Spleen (tissue), 11 donors: ENCODE measurements around the gene MYO3B. TPM values are rescaled to one million over a fixed set of nuclear protein-coding genes. Genes with fewer than 3 reads are reported as not detected.

Experiments used
- DNase-seq: peaks from one replicate; pipeline ENCODE4 v3.0.0-alpha.2; 2020
- H3K27ac ChIP-seq, 8 donors: fragments of 200-600 bp; sonication (generic) in 7 of 8; 1 replicate in 4 of 8; 2 replicates in 4 of 8; pipeline versions ENCODE4 v1.5.0 to v1.8.0; 2016 to 2021; ENCODE audit warnings: inconsistent platforms in 4 of 8, mild to moderate bottlenecking in 4 of 8, moderate library complexity in 1 of 8
- H3K27me3 ChIP-seq, 7 donors: fragments of 200-600 bp; sonication (generic) in 6 of 7; replicated peaks in 1 of 7; 1 replicate in 4 of 7; 2 replicates in 3 of 7; pipeline versions ENCODE4 v1.5.0 to v1.8.0; 2016 to 2021; ENCODE audit warnings: inconsistent platforms in 3 of 7, mild to moderate bottlenecking in 1 of 7
- H3K36me3 ChIP-seq, 6 donors: fragments of 200-600 bp; sonication (generic) in 5 of 6; 1 replicate in 4 of 6; 2 replicates in 2 of 6; pipeline versions ENCODE4 v1.5.0 to v1.8.0; 2016 to 2021; ENCODE audit warnings: inconsistent platforms in 2 of 6
- H3K4me1 ChIP-seq, 6 donors: fragments of 200-600 bp; sonication (generic) in 5 of 6; 1 replicate in 3 of 6; 2 replicates in 3 of 6; pipeline versions ENCODE4 v1.5.0 to v1.8.0; 2016 to 2021; ENCODE audit warnings: inconsistent platforms in 3 of 6
- H3K4me3 ChIP-seq, 8 donors: fragments of 200-600 bp; sonication (generic) in 7 of 8; 1 replicate in 4 of 8; 2 replicates in 4 of 8; pipeline versions ENCODE4 v1.5.0 to v1.8.0; 2016 to 2021; ENCODE audit warnings: inconsistent platforms in 4 of 8, mild to moderate bottlenecking in 4 of 8, moderate library complexity in 2 of 8
- H3K9me3 ChIP-seq, 8 donors: fragments of 200-600 bp; sonication (generic) in 7 of 8; 1 replicate in 4 of 8; 2 replicates in 4 of 8; pipeline versions ENCODE4 v1.5.0 to v1.8.0; 2016 to 2021; ENCODE audit warnings: inconsistent platforms in 4 of 8
- CTCF ChIP-seq, 11 experiments: fragments of 200-600 bp in 7 of 11; fragments of 450-650 bp in 4 of 11; sonication (generic) in 4 of 11; IDR thresholded peaks in 8 of 11; conservative IDR thresholded peaks in 3 of 11; 1 replicate in 7 of 11; 2 replicates in 4 of 11; pipeline versions ENCODE4 v1.4.0 to v1.8.0; 2016 to 2021; ENCODE audit warnings: antibody characterized with exemption in 11 of 11, inconsistent platforms in 4 of 11, mild to moderate bottlenecking in 1 of 11
- POLR2A ChIP-seq, 3 donors: fragments of 450-650 bp; IDR thresholded peaks; one replicate each; pipeline ENCODE4 v1.5.1; 2017; ENCODE audit warnings: antibody characterized with exemption in 3 of 3, mild to moderate bottlenecking in 1 of 3
- POLR2AphosphoS5 ChIP-seq, 3 donors: sonication (generic); formaldehyde crosslinking; IDR thresholded peaks; one replicate each; pipeline ENCODE4 v1.5.1; 2017; ENCODE audit warnings: antibody characterized with exemption in 3 of 3
- WGBS, 5 donors: extraction: QIAGEN DNeasy Blood & Tissue Kit in 3 of 5; methylation state at CpG; one replicate each; pipeline versions ENCODE4 v1.1.5 to v1.1.7; 2013 to 2018; 5-methylcytosine and 5-hydroxymethylcytosine counted together
- intact Hi-C: fragments of 100-400 bp; cut with DNase I; formaldehyde crosslinking; loops from one replicate; pipeline ENCODE4 v1.15.0; 2023; ENCODE audit warnings: low total_unique reads
- polyA plus RNA-seq, 3 donors: library from polyadenylated mRNA; stranded (reverse); fragments of 200-250 nt; gene quantifications; one replicate each; pipeline ENCODE4 v1.2.1, GENCODE V29; 2013
- total RNA-seq, 7 donors: library from RNA; depleted of rRNA in 3 of 7; stranded (reverse); fragments of >200 nt in 3 of 7; fragmentation: NEBNext Ultra II Directional in 4 of 7; extraction: Animal tissue kit (Norgen Biotek cat#: 25700) in 4 of 7; gene quantifications; one replicate each; pipeline versions ENCODE4 v1.1.0 to v1.2.1, GENCODE V29; 2016 to 2021
- donor health status: healthy with polysubstance abuse.
- donor health status: DM: no; HTN: no; CAD: no; lungs with moderate emphysema.
- donor health status: DM: no; HTN: no; CAD: no.
- donor health status: Bipolar disorder and iron deficiency.
- donor health status: healthy.
- donor health status: DM: no; HTN: no; CAD: no.
- donor health status: DM: yes; HTN: yes; CAD: no.

Gene MYO3B
- total and polyA plus RNA-seq, 10 donors, result 0.03 to 2.0 (median 0.58) TPM; not detected in 4

GRCh38 chr2:170685591-170685990 is 507.6 kb downstream of the MYO3B start:
- 48 to 84% (median 72%) methylated on average over 4 of the region's 4 CpGs for WGBS, 5 donors
- no peak for DNase-seq
- H3K27me3 ChIP-seq, result peaks cover 0 to 19% (median 0%) of the 10 kb centered on the region in 7 donors
- TF ChIP-seq CTCF (IDR thresholded peaks at IDR 0.05 in 8 of 11, conservative IDR thresholded peaks at IDR 0.05 in 3 of 11) (no peak), POLR2A (IDR thresholded peaks at IDR 0.05) (no peak), POLR2AphosphoS5 (IDR thresholded peaks at IDR 0.05) (no peak)
- intact Hi-C loops, result no loop called here
- H3K4me1 ChIP-seq, result no peaks in the 10 kb centered on the region
- no peak overlapping the region for H3K4me3 ChIP-seq
- no peaks in the 10 kb centered on the region for H3K36me3 ChIP-seq
- no peak overlapping the region for H3K27ac ChIP-seq
- no peaks in the 10 kb centered on the region for H3K9me3 ChIP-seq

- Histone ChIP-seq H3K27ac (no peak overlapping the region), H3K27me3 (peaks cover 0 to 5% (median 0%) of the 10 kb centered on the region in 7 donors), H3K9me3 (no peaks in the 10 kb centered on the region), H3K4me1 (no peaks in the 10 kb centered on the region), H3K36me3 (no peaks in the 10 kb centered on the region), H3K4me3 (no peak overlapping the region)
- no peak for DNase-seq
- no peak for TF ChIP-seq POLR2A (IDR thresholded peaks at IDR 0.05)
- TF ChIP-seq POLR2AphosphoS5 (IDR thresholded peaks at IDR 0.05), result no peak
- TF ChIP-seq CTCF (IDR thresholded peaks at IDR 0.05 in 8 of 11, conservative IDR thresholded peaks at IDR 0.05 in 3 of 11), result no peak
- 84 to 90% (median 86%) methylated on average over 5 of the region's 5 CpGs for WGBS, 5 donors
- intact Hi-C loops, result no loop called here
These were observed 511.5 kb downstream of the MYO3B start for GRCh38 chr2:170689481-170689880.

GRCh38 chr2:170690640-170691039 is 512.7 kb downstream of the MYO3B start:
- WGBS, 5 donors, result 76 to 89% (median 81%) methylated on average over 8 of the region's 8 CpGs
- H3K9me3 ChIP-seq, result no peaks in the 10 kb centered on the region
- H3K27ac ChIP-seq, result no peak overlapping the region
- intact Hi-C loops, result no loop called here
- no peaks in the 10 kb centered on the region for H3K4me1 ChIP-seq
- no peak for DNase-seq
- H3K4me3 ChIP-seq, result no peak overlapping the region
- peaks cover 0 to 5% (median 0%) of the 10 kb centered on the region in 7 donors for H3K27me3 ChIP-seq
- no peak for TF ChIP-seq POLR2A (IDR thresholded peaks at IDR 0.05)
- TF ChIP-seq POLR2AphosphoS5 (IDR thresholded peaks at IDR 0.05), result no peak
- no peak for TF ChIP-seq CTCF (IDR thresholded peaks at IDR 0.05 in 8 of 11, conservative IDR thresholded peaks at IDR 0.05 in 3 of 11)
- no peaks in the 10 kb centered on the region for H3K36me3 ChIP-seq

GRCh38 chr2:170694316-170694715 is 516.4 kb downstream of the MYO3B start:
- no peak for TF ChIP-seq POLR2AphosphoS5 (IDR thresholded peaks at IDR 0.05)
- no peak for TF ChIP-seq POLR2A (IDR thresholded peaks at IDR 0.05)
- no peak for TF ChIP-seq CTCF (IDR thresholded peaks at IDR 0.05 in 8 of 11, conservative IDR thresholded peaks at IDR 0.05 in 3 of 11)
- H3K4me1 ChIP-seq, result no peaks in the 10 kb centered on the region
- DNase-seq, result no peak
- no peak overlapping the region for H3K27ac ChIP-seq
- WGBS, 5 donors, result 63 to 82% (median 77%) methylated on average over 8 to 11 of the region's 11 CpGs
- intact Hi-C loops, result no loop called here
- no peaks in the 10 kb centered on the region for H3K9me3 ChIP-seq
- H3K27me3 ChIP-seq, result peaks cover 0 to 20% (median 0%) of the 10 kb centered on the region in 7 donors
- no peaks in the 10 kb centered on the region for H3K36me3 ChIP-seq
- no peak overlapping the region for H3K4me3 ChIP-seq
